ENCODE data around the gene TRO.

GRCh38 chrX:54928876-54929275 is 8.3 kb downstream of the TRO start:
- TF ChIP-seq CTCF (IDR thresholded peaks at IDR 0.05; ENCODE audit: poor library complexity, severe bottlenecking) = no peak
- no peak for TF ChIP-seq RAD21 (conservative IDR thresholded peaks at IDR 0.05)
- no peak for TF ChIP-seq TAF1 (IDR thresholded peaks at IDR 0.05; ENCODE audit: low read depth)
- TF ChIP-seq POLR2AphosphoS5 (IDR thresholded peaks at IDR 0.05) = no peak
- no peak for TF ChIP-seq REST (IDR thresholded peaks at IDR 0.05; ENCODE audit: borderline replicate concordance)
- no peak for TF ChIP-seq EZH2 (IDR thresholded peaks at IDR 0.05; ENCODE audit: borderline replicate concordance, insufficient read depth, low read length, poor library complexity, severe bottlenecking)

Data from neural cell (in vitro differentiated cells).